ENCODE measurements around the gene BNIP3. TPM values are rescaled to one million over a fixed set of nuclear protein-coding genes. Genes with fewer than 3 reads are reported as not detected.

BNIP3 gene
- total and polyA plus RNA-seq, 2 donors (not counting 3 experiments of a cell fraction or from before 2014, with no cell fraction given): 51.4 to 53.3 TPM

GRCh38 chr10:131928248-131929095 lies 53.3 kb downstream of the BNIP3 start:
- Histone ChIP-seq H3K36me3 (ENCODE audit: control insufficient read depth in 2 of 2, extremely low read depth in 1 of 2, insufficient read depth in 2 of 2, low read length in 2 of 2) (no peaks in the 10 kb centered on the region), H2AFZ (ENCODE audit: low read depth, low read length) (no peak overlapping the region), H3K9me3 (replicated peaks; ENCODE audit: control insufficient read depth, insufficient read depth, low read length) (no peaks in the 10 kb centered on the region), H3K9ac (replicated peaks; ENCODE audit: extremely low read depth, insufficient read depth, low read length) (no peak overlapping the region), H3K9me1 (replicated peaks; ENCODE audit: control insufficient read depth, extremely low read depth, insufficient read depth, low read length) (no peaks in the 10 kb centered on the region), H3K4me2 (ENCODE audit: insufficient read depth, low read length) (peak overlapping the region; percentile 37), H4K20me1 (replicated peaks; ENCODE audit: control insufficient read depth, extremely low read depth, insufficient read depth, low read length) (no peaks in the 10 kb centered on the region), H3K4me3 (replicated peaks in 1 of 3; ENCODE audit: insufficient read depth in 1 of 3, low read depth in 1 of 3, low read length in 3 of 3) (no peak overlapping the region), H3K4me1 (ENCODE audit: control insufficient read depth, extremely low read depth, insufficient read depth, low read length) (peaks cover 38% of the 10 kb centered on the region), H3K27me3 (ENCODE audit: control insufficient read depth in 2 of 2, insufficient read depth in 2 of 2, low read length in 2 of 2) (no peaks in the 10 kb centered on the region), H3K79me2 (ENCODE audit: control insufficient read depth, insufficient read depth, low read length) (peaks cover 99% of the 10 kb centered on the region), H3K27ac (ENCODE audit: insufficient read depth, low read depth, low read length) (peak overlapping the region; percentile 56)
- dilution Hi-C loops (cut with MboI; ENCODE audit: extremely low pct_ligation_motif_present, low sequenced_read_pairs): no loop called here
- BruUV-seq (replicated peaks): no TSS peak
- CTCF ChIA-PET: interaction anchor here (1.0 to 1.3 kb wide), 2 partner anchors 19 to 94 kb away, joined by 3 read pairs; no protein-coding TSS in a partner anchor
- peak; percentile 72 for FAIRE-seq
- peak; percentile 30 for DNase-seq (ENCODE audit: low read depth, low spot score)
- POLR2A ChIA-PET: no interaction called here
- TF ChIP-seq CTCF (IDR thresholded peaks at IDR 0.05; ENCODE audit: extremely low read depth in 1 of 2, insufficient read depth in 1 of 2, low read depth in 1 of 2, low read length in 2 of 2) (no peak), POLR2A (IDR thresholded peaks at IDR 0.05; ENCODE audit: low read depth, low read length) (no peak), JUN (IDR thresholded peaks at IDR 0.05; ENCODE audit: borderline replicate concordance, insufficient read depth, insufficient read length, low read depth) (no peak), POLR2AphosphoS5 (IDR thresholded peaks at IDR 0.05; ENCODE audit: insufficient read depth, low read depth, low read length) (no peak), GATA2 (IDR thresholded peaks at IDR 0.05; ENCODE audit: insufficient read depth, insufficient read length, low read depth, low read length) (no peak)
- TF ChIP-seq, protein P1, sequence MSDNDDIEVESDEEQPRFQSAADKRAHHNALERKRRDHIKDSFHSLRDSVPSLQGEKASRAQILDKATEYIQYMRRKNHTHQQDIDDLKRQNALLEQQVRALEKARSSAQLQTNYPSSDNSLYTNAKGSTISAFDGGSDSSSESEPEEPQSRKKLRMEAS (IDR thresholded peaks at IDR 0.05; ENCODE audit: insufficient read depth, insufficient read length): no peak
- intact Hi-C loops (cut with micrococcal nuclease): no loop called here

Data from endothelial cell of umbilical vein (primary cell).